Natural killer cell (primary cell): Measurements from ENCODE around the gene LINC01488. TPM values are rescaled to one million over a fixed set of nuclear protein-coding genes. Genes with fewer than 3 reads are reported as not detected.

Experiments
- ATAC-seq, 3 donors: fragments of 150-1000 bp in 2 of 3; fragments of 200-7000 bp in 1 of 3; cut with Tn5 transposase; 1 replicate in 1 of 3; 2 replicates in 2 of 3; pipeline ENCODE4 v1.10.0; 2021; ENCODE audit warnings: mild to moderate bottlenecking in 2 of 3, moderate library complexity in 2 of 3
- DNase-seq, 2 donors: peaks; one replicate each; pipeline versions ENCODE4 v3.0.0 to v3.0.0-alpha.2; 2013 to 2021; ENCODE audit warnings: mixed read lengths in 1 of 2
- H3K27ac ChIP-seq: one replicate; pipeline ENCODE4 v1.5.1; 2013; ENCODE audit warnings: mild to moderate bottlenecking, low read length
- H3K27me3 ChIP-seq: one replicate; pipeline ENCODE4 v1.6.1; 2013; ENCODE audit warnings: low read length; ENCODE audit not compliant: control insufficient read depth, insufficient read depth
- H3K36me3 ChIP-seq: one replicate; pipeline ENCODE4 v1.6.1; 2013; ENCODE audit warnings: low read length; ENCODE audit not compliant: control insufficient read depth, insufficient read depth
- H3K4me1 ChIP-seq: one replicate; pipeline ENCODE4 v1.6.1; 2013; ENCODE audit warnings: low read length; ENCODE audit not compliant: control insufficient read depth, insufficient read depth
- H3K4me3 ChIP-seq: one replicate; pipeline ENCODE4 v1.5.1; 2013; ENCODE audit warnings: low read length
- H3K9me3 ChIP-seq: one replicate; pipeline ENCODE4 v1.6.1; 2013; ENCODE audit warnings: low read length; ENCODE audit not compliant: control insufficient read depth, insufficient read depth
- H3K27ac Mint-ChIP-seq, 2 donors: one replicate each; pipeline ENCODE4 v1.8.0; 2022; ENCODE audit warnings: mild to moderate bottlenecking in 2 of 2, mixed read lengths in 2 of 2, moderate library complexity in 1 of 2
- H3K27me3 Mint-ChIP-seq, 2 donors: one replicate each; pipeline ENCODE4 v1.8.0; 2022; ENCODE audit warnings: low read depth in 2 of 2, mixed read lengths in 2 of 2
- H3K36me3 Mint-ChIP-seq: one replicate; pipeline ENCODE4 v1.8.0; 2022; ENCODE audit warnings: mixed read lengths
- H3K4me1 Mint-ChIP-seq, 2 donors: one replicate each; pipeline ENCODE4 v1.8.0; 2022; ENCODE audit warnings: mixed read lengths in 2 of 2
- H3K4me3 Mint-ChIP-seq: one replicate; pipeline ENCODE4 v1.8.0; 2022; ENCODE audit warnings: mild to moderate bottlenecking, moderate library complexity, mixed read lengths
- H3K9me3 Mint-ChIP-seq, 2 donors: one replicate each; pipeline ENCODE4 v1.8.0; 2022; ENCODE audit warnings: mixed read lengths in 2 of 2
- CTCF ChIP-seq: fragments of 200-600 bp; IDR thresholded peaks from one replicate; pipeline ENCODE4 v1.8.0; 2022; ENCODE audit warnings: antibody characterized with exemption
- WGBS: methylation state at CpG from one replicate; pipeline ENCODE4 v1.1.7; 2013; ENCODE audit warnings: missing lambda C conversion rate; ENCODE audit not compliant: insufficient coverage; 5-methylcytosine and 5-hydroxymethylcytosine counted together
- intact Hi-C: fragments of 100-400 bp; cut with micrococcal nuclease; formaldehyde crosslinking; loops from one replicate; pipeline ENCODE4 v1.14.2; 2022
- total RNA-seq, 4 donors: library from RNA; stranded (reverse); fragments of 120-200 nt in 1 of 4; gene quantifications; one replicate each; pipeline versions ENCODE4 v1.2.3 to v1.2.4, GENCODE V29; 2013 to 2022

The LINC01488 gene
- total RNA-seq, 3 donors from 2014 or later (not counting 1 experiment from before 2014, with no cell fraction given) = not detected

- DNase-seq = no peak
- H3K27me3 ChIP-seq = no peaks in the 10 kb centered on the region
- H3K27ac ChIP-seq = no peak overlapping the region
- Mint-ChIP-seq H3K27me3 (peaks cover 2 to 10% of the 10 kb centered on the region in 2 donors), H3K36me3 (no peaks in the 10 kb centered on the region), H3K4me3 (no peak overlapping the region), H3K4me1 (no peaks in the 10 kb centered on the region), H3K9me3 (no peaks in the 10 kb centered on the region), H3K27ac (no peak overlapping the region)
- no peak for ATAC-seq
- H3K9me3 ChIP-seq = no peaks in the 10 kb centered on the region
- no peaks in the 10 kb centered on the region for H3K4me1 ChIP-seq
- intact Hi-C loops = no loop called here
- no peak overlapping the region for H3K4me3 ChIP-seq
- no peaks in the 10 kb centered on the region for H3K36me3 ChIP-seq
- no peak for TF ChIP-seq CTCF
- 88% methylated on average over 10 of the region's 10 CpGs for WGBS
Observed at GRCh38 chr11:69499918-69500284, 18.4 kb downstream of the LINC01488 start.

GRCh38 chr11:69500285-69501120, 19.0 kb downstream of the LINC01488 start:
- H3K27ac ChIP-seq = no peak overlapping the region
- H3K4me3 Mint-ChIP-seq = no peak overlapping the region
- no peak overlapping the region for H3K4me3 ChIP-seq
- H3K27me3 ChIP-seq = no peaks in the 10 kb centered on the region
- ATAC-seq (no peak), DNase-seq (no peak)
- WGBS = 70% methylated on average over 13 of the region's 13 CpGs
- no peaks in the 10 kb centered on the region for H3K36me3 ChIP-seq
- intact Hi-C loops = no loop called here
- peaks cover 7 to 10% of the 10 kb centered on the region in 2 donors for H3K27me3 Mint-ChIP-seq
- H3K9me3 Mint-ChIP-seq = no peaks in the 10 kb centered on the region
- H3K9me3 ChIP-seq = no peaks in the 10 kb centered on the region
- H3K4me1 Mint-ChIP-seq = no peaks in the 10 kb centered on the region
- no peak for TF ChIP-seq CTCF
- no peaks in the 10 kb centered on the region for H3K36me3 Mint-ChIP-seq
- H3K27ac Mint-ChIP-seq = no peak overlapping the region
- no peaks in the 10 kb centered on the region for H3K4me1 ChIP-seq

GRCh38 chr11:69501121-69501489, 19.6 kb downstream of the LINC01488 start:
- intact Hi-C loops = no loop called here
- Mint-ChIP-seq H3K36me3 (no peaks in the 10 kb centered on the region), H3K4me1 (no peaks in the 10 kb centered on the region), H3K27ac (no peak overlapping the region), H3K27me3 (peaks cover 7 to 11% of the 10 kb centered on the region in 2 donors), H3K9me3 (no peaks in the 10 kb centered on the region), H3K4me3 (no peak overlapping the region)
- no peak for TF ChIP-seq CTCF
- Histone ChIP-seq H3K27ac (no peak overlapping the region), H3K9me3 (no peaks in the 10 kb centered on the region), H3K27me3 (no peaks in the 10 kb centered on the region), H3K36me3 (no peaks in the 10 kb centered on the region), H3K4me1 (no peaks in the 10 kb centered on the region), H3K4me3 (no peak overlapping the region)
- DNase-seq (no peak), ATAC-seq (no peak)
- WGBS = 68% methylated on average over 1 of the region's 1 CpG
